ENCODE data around the gene RABEP2.
"Not testable (repeated sequence)": the region's sequence is repeated elsewhere in the genome, so short reads cannot be mapped to it uniquely, and the experiment has no call there.

- TF ChIP-seq CTCF (conservative IDR thresholded peaks at IDR 0.05; ENCODE audit: low read length); EZH2phosphoT487 (IDR thresholded peaks at IDR 0.05; ENCODE audit: borderline replicate concordance): not testable (repeated sequence)
Measured at GRCh38 chr16:28881565-28881964, 43.5 kb downstream of the RABEP2 start.
